Ecto neural progenitor cell (in vitro differentiated cells): ENCODE data around the gene SLCO4A1.

Experiments used
- DNase-seq: peaks from one replicate; pipeline ENCODE4 v3.0.0-alpha.2; 2018; ENCODE audit warnings: low spot score

SLCO4A1 gene

GRCh38 chr20:62653373-62653772, 11.1 kb downstream of the SLCO4A1 start:
- DNase-seq, result no peak

DNA sequence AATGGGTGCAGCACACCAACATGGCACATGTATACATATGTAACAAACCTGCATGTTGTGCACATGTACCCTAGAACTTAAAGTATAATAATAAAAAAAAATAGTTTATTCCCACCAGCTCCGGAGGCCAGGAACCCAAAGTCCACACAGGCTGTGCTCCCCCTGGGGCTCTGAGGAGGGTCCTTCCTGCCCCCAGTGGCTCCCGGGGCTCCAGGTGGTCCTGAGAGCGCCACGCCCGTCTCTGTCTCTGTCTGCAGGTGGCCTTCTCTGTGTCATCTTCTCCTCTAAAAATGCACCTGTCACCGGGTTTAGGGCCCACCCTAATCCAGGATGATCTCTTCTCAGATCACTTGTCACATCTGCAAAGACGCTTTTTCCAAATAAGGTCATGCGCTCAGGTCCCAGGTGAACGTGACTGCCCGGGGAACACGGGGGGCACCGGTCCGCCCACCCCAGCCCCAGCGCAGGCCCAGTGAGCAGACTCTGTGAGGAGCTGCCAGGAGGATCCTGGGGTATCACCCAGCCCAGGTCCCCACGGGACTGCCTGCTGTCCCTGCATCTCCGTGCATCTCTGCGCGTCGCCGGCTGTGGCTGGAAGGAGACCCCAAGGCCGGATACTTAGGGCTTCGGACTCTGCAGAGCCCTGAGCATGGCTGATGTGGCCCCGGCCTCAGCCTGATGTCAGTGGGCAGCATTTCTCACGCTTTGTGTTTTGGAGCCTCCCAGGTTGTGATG, 11.8 kb downstream of the SLCO4A1 start:
- no peak for DNase-seq

DNA sequence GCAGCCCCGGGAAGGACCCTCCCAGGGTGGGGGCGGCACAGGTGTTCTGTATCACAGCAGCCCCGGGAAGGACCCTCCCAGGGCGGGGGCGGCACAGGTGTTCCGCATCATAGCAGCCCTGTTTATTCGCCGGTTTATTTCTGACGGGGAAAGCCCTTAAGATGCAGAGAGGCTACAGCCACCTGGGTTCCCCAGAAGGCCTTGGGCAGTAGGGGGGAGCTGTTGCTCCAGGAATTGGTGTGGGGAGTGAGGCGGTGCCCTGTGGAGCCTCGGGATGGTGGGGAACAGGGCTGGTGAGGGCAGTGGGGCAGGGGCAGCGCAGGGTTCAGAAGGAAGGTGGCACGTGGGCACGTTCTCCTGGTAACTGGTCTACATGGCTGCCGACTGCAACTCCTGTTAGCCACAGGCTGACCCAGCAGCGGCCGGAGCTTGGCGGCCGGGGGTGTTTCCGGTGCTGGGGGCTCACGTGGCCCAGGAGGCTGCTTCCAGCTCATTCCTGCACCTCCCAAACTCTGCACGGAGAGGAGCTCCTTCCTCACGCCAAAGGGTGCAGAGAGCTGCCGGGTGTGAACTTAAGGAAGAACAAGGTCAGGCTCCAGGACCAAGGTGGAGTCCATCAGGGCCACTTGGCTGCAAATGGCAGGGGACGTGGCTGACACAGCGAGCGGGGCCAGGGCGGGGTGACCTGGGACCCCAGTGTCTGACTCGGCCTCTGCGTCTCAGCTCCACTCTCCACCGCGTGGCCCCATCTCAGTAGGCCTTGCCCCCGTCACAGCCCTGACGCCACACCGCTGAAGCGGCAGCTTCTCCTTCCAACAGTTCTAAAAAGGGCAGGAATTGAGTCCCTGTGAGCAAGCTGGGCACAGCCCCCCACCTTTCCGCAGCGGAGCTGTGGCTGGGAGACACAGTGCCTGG, 13.2 kb downstream of the SLCO4A1 start:
- DNase-seq, result no peak

DNA sequence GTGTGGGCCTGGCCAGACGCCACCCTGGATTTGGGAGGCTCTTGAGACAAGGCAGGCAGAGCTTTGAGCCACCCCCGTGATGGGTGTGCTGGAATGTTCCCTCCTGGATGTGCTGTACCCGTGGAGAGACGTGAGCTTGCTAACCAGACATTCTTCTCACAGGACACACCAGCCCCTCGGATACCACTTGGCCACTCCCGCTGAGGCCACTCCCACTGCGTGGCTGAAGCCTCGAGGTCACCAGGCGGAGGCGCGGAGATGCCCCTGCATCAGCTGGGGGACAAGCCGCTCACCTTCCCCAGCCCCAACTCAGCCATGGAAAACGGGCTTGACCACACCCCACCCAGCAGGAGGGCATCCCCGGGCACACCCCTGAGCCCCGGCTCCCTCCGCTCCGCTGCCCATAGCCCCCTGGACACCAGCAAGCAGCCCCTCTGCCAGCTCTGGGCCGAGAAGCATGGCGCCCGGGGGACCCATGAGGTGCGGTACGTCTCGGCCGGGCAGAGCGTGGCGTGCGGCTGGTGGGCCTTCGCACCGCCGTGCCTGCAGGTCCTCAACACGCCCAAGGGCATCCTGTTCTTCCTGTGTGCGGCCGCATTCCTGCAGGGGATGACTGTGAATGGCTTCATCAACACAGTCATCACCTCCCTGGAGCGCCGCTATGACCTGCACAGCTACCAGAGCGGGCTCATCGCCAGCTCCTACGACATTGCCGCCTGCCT, 14.1 kb downstream of the SLCO4A1 start:
- no peak for DNase-seq

DNA sequence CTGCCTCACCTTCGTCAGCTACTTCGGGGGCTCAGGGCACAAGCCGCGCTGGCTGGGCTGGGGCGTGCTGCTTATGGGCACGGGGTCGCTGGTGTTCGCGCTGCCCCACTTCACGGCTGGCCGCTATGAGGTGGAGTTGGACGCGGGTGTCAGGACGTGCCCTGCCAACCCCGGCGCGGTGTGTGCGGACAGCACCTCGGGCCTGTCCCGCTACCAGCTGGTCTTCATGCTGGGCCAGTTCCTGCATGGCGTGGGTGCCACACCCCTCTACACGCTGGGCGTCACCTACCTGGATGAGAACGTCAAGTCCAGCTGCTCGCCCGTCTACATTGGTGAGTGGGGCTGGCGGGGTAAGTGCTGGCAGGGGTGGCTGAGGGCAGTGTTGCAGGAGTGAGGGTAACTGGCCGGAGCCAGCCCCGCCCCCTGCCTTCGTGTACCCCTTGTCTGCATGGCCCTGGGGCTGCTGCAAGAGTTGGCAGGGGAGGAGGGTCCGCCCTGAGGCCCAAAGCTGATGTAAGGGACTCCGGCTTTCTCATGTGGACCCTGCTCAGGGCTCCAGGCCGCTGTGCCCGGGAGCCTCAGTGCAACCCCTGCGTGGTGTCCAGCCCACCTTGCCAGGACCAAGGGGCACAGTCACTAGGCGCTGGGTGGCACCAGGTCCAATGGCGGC, 14.8 kb downstream of the SLCO4A1 start:
- DNase-seq, result no peak

DNA sequence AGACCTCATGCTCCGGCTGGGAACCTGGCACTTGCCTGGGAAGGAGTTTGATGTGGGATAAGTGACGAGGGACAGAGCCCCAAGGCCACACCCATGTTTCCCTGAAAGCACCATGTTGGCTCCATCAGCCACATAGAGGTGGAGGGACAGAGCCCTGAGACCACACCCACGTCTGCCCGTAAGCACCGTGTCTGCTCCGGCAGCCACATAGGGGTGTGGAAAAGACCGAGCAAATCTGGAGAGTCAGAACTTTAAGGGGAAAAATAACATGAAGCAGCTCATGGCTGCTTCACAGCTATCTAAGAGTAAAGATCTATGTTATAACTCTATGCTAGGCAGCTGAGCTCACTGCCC, 15.3 kb downstream of the SLCO4A1 start:
- DNase-seq, result no peak

DNA sequence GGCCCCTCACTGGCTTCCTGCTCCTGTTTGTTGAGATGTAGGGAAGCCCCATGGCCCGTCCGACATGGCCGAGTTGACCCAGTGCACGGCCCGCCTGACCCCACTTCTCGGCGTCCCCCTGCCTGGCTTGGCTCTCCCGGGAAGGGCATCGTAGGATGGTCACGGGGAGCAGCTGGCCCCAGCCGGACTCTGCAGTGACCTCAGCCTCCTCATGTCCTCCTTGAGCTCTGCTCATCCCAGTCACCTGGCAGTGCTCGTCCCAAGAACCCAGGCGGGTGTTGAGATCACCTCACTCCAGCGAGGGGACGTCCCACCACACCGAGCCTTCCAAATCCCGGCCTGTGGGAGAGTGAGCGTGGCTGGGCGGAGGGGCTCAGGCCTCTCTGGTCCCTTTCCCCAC, 15.7 kb downstream of the SLCO4A1 start:
- DNase-seq, result no peak

GRCh38 chr20:62658593-62659178, 16.4 kb downstream of the SLCO4A1 start:
- DNase-seq, result no peak

DNA sequence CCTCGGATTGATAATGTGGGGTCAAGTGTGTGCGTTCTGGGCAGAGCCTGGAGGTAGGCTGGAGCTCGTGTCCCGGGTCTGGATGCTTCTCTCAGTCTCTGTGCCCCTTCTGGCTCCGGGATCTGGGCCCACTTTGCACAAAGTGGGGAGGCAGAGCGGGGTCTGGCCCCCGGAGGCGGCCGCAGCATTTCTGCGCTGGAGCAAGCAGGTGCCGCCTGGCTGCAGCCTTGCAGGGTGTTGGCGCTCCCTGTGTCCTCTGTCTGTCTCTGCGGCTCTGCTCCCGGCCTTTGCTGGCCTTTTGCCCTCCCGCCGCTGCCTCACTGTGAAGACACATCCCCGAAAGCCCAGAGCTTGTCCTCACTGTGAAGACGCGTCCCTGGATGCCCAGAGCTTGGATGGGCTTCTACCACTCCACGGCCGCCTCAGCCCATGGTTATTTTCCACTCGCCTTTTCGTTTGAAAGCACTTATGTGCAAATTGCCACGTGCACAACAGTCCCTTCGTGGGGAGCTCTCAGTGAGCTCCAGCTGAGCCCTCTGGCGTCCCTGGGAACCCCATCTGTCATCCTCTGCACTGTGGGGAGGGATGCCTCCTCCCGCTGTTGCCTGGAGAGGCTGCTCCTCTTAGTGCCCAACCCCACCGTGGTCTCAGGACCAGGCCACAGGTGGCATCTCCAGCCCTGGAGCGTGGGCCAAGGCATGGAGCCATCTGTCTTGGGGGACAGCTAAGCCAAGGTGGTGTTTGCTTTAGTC, 17.4 kb downstream of the SLCO4A1 start:
- no peak for DNase-seq

DNA sequence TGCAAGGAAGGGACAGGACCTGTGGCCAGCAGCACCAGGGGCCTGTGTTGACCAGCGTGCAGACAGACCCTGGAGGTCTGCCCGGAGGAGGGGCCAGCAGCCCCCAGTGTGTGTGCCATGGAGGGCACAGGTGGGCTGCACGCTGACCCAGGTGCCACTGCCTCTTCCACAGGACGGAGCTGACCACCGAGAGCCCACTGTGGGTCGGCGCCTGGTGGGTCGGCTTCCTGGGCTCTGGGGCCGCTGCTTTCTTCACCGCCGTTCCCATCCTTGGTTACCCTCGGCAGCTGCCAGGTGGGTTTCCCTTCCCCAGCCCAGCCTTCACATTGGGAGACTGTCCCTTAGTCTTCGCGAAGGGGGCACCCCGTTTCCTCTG, 17.9 kb downstream of the SLCO4A1 start:
- no peak for DNase-seq

GRCh38 chr20:62660768-62661167, 18.5 kb downstream of the SLCO4A1 start:
- no peak for DNase-seq

DNA sequence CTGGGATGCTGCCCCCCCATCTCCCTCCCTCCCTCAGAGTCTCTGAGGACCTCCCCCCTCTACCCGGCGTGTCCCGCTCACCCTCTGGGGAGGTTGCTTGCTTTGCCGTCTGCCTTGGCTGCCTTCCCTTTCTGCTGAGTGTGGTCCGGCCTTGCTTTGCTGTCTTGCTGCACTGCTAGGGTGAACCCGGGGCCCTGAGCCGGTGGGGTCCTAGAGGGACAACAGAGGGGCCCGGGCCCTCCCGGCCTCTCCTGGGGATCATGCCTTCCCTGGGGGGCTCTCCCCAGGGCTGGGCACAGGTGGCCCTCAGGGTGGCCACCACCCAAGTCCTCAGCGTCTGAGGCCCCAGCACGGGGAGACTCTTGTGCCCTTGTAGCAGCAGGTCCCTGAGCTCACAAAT, 19.3 kb downstream of the SLCO4A1 start:
- DNase-seq, result no peak

- no peak for DNase-seq
Observed at GRCh38 chr20:62662422-62662821, 20.1 kb downstream of the SLCO4A1 start.

DNA sequence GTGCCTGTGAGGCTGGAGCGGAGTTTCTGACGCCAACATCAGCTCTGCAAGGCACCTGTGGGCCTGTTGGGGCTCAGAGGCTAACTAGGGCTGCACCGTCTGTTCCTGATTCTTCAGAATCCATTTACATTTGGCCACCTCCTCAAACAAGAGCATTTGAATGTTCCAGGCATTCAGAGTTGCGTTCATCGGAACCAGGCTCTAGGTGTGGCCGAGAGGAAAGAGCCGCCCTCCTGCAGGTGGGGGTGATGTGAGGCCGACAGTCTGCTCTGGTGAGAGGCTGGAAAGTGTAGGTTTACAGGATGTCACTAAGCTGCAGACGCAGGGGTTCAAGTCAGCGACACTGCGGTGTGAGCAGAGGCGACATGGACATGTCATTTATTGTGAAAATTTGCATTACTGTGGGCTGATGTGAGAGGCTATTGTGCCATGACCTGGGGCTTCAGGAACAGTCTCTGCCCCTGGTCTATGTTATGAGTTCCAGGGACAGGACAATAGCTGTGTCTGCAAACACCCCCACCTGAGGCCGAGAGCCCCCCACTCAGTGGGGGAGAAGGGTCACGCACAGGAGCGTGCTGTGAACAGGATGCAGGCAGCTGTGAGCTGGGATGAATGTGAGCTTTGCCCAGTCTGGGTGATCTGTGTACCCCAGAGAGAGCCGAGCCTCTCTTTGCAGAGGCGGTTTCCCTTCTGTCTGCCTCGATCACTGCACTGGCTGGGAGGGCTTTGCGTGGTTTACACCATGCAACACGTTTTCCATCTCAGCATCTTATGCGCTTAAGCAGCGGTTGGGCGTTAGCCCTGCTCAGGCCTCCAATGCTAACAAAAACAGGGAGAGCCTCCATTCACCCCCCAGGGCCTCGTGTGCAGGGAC, 21.1 kb downstream of the SLCO4A1 start:
- DNase-seq, result no peak

DNA sequence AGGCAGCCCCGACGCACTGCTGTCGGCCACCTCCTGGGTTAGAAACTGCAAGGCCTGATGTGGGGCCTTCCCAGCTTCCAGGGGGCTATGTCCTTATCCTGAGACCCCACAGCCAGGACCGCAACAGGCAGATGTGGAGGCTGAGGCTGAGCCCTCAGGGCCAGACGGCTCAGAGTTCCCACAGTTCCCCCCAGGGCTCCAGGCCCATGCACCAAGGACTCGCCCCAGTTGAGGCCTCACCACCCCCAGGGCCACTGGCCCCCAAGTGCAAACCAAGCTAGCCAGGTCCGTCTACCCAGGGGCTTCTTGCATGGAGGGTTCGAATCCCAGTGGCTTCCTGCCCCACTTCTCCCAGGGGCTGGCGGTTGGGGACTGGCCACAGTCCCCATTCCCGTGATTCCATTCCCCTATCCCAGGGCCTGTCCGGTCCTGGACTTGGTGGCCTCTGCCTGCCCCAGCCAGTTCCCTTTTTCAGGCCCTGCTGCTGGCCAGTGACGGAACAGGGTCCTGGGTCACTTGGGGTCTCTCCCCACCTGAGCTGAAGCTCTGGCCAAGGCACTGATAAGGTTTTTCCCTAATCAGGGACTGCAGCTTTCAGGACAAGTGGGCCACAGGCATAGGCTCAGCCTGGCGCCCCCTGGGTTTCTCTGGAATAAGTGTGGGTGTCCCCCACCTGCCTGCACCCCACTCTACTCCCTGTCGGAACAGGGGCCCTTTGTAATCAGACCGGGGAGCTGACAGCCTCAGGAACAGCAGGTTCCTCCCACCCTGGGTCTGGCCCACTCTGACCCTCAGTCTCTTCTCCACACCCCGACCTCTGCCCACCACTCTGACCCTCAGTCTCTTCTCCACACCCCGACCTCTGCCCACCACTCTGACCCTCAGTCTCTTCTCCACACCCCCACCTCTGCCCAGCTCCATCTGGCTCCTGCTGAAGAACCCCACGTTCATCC, 22.0 kb downstream of the SLCO4A1 start:
- no peak for DNase-seq

DNA sequence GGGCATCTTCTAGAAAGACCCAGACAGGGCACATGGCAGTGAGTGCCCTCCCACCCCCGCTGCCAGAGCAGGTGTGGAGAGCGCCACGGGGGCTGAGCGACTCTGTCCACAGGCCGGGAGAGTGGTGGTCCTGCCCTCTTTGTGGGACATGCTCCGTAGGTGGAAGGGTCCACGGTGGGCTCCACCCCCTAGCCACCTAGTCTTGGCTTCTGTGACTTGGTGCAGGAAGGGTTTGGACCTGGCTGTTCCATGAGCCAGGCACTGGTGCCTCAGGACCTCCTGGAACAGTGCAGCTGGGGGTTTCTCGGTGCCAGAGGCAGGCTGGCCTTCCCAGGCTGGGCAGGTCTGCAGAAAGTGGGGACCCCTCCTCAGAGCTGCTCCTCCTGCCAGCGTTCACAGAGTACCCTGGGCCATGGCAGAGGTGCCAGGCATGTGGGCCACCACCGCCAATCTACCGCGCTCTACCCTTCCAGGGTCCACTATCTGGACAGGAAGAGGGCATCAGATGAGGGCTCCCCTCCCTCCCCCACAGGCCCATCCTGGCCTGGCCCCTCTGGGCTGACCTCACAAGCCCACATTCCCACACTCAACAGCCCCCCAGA, 23.0 kb downstream of the SLCO4A1 start:
- DNase-seq, result no peak

- no peak for DNase-seq
Observed at GRCh38 chr20:62665826-62666735, 23.8 kb downstream of the SLCO4A1 start.
